Measurements from ENCODE around the gene FBXO2. TPM values are rescaled to one million over a fixed set of nuclear protein-coding genes. Genes with fewer than 3 reads are reported as not detected.

The FBXO2 gene
- total RNA-seq, 3 donors from 2014 or later (not counting 1 experiment from before 2014, with no cell fraction given), result 5.9 to 7.9 (median 6.7) TPM

DNA sequence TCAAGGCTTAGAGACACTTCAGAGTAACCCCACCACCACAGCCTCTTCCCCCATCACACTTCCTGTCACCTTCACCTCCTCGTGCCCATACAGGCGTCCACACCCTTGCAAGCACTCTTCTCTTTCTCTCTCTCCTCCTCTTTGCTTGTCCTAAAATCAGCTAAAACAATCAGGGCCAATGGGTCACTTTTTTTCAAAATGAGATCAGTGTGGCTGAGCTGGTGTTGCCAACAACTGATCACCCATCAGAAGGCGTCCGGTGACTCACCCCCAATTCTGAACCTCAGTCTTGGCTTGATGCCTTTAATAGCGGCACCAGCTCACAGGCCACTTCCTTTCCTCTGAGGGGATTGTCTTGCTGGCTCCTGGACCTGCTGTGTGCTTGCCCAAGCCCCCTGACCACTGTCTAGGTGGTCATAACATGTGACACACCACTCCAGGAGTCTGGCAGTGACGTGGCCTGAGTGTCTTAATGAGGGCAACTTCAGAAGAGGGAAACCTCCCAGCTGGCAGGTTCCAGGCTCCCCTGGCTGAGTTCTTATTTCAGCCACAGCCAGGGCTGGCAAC, 38.9 kb upstream of the FBXO2 start:
- intact Hi-C loops (cut with micrococcal nuclease), result loop anchor here (1.0 to 2.0 kb wide), 4 partner anchors 13 to 37 kb away; partner anchors contain the start of gene FBXO6
- Mint-ChIP-seq H3K4me1 (peaks cover 38 to 46% of the 10 kb centered on the region in 2 donors), H3K9me3 (no peaks in the 10 kb centered on the region), H3K4me3 (peak overlapping the region; percentile 87), H3K27ac (peak overlapping the region; percentile 79 to 85), H3K36me3 (no peaks in the 10 kb centered on the region), H3K27me3 (ENCODE audit: low read depth in 2 of 2) (peaks cover 0 to 22% of the 10 kb centered on the region in 2 donors)
- H3K9me3 ChIP-seq (ENCODE audit: control insufficient read depth, insufficient read depth, low read length), result no peaks in the 10 kb centered on the region
- WGBS (ENCODE audit: insufficient coverage), result 2% methylated on average over 6 of the region's 6 CpGs
- H3K36me3 ChIP-seq (ENCODE audit: control insufficient read depth, insufficient read depth, low read length), result no peaks in the 10 kb centered on the region
- peaks cover 41% of the 10 kb centered on the region for H3K4me1 ChIP-seq (ENCODE audit: control insufficient read depth, insufficient read depth, low read length)
- TF ChIP-seq, protein P1, sequence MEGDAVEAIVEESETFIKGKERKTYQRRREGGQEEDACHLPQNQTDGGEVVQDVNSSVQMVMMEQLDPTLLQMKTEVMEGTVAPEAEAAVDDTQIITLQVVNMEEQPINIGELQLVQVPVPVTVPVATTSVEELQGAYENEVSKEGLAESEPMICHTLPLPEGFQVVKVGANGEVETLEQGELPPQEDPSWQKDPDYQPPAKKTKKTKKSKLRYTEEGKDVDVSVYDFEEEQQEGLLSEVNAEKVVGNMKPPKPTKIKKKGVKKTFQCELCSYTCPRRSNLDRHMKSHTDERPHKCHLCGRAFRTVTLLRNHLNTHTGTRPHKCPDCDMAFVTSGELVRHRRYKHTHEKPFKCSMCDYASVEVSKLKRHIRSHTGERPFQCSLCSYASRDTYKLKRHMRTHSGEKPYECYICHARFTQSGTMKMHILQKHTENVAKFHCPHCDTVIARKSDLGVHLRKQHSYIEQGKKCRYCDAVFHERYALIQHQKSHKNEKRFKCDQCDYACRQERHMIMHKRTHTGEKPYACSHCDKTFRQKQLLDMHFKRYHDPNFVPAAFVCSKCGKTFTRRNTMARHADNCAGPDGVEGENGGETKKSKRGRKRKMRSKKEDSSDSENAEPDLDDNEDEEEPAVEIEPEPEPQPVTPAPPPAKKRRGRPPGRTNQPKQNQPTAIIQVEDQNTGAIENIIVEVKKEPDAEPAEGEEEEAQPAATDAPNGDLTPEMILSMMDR (IDR thresholded peaks at IDR 0.05), result no peak
- H3K27me3 ChIP-seq (ENCODE audit: control insufficient read depth, insufficient read depth, low read length), result peaks cover 16% of the 10 kb centered on the region
- H3K4me3 ChIP-seq (ENCODE audit: low read length), result no peak overlapping the region
- DNase-seq, result peak; percentile 61 to 64
- H3K27ac ChIP-seq (ENCODE audit: low read length), result peak overlapping the region; percentile 59
- ATAC-seq, result peak; percentile 77 to 80 (median 78)

DNA sequence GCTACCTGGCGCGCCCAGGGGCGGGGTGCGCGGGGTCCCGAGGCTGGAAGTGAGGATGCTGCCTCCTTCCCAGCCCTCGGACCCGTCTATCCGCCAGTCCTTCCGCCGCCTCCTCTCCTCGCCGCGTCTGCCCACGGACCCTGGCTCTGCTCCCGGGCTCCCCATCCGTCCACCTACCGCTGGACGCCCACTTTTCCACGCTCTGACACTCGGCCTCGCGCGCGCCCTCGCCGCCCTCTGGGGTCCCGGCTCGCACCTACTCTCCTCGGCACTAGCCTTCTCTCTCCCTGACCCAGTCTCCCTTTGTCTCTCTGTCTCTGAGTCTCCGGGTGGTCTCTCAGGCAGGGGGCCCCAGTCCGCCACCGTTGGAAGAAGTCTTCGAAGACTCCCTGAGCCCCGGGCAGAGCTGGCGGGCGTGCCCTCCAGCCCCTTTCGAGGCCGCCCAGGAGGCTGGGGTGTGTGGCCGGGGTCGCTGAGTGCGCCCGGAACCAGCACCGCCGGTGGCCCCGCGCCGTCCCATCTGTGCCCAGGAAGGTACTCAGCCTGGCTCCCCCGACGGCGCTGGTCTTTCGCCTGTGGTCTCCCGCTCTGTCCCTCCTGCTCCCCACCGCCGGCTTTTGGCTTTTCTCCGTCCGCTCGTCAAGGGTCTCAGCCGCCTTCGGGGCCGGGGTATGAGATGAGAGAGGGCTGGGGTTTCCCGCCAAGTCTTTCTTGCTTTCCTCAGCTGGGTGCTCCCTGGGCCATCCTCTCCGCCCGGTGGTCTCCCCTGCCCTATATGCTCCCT, 37.9 kb upstream of the FBXO2 start:
- intact Hi-C loops (cut with micrococcal nuclease), result loop anchor here (2.0 kb wide), 1 partner anchor 27 kb away; the partner anchor contains the start of gene FBXO6
- Histone ChIP-seq H3K9me3 (ENCODE audit: control insufficient read depth, insufficient read depth, low read length) (no peaks in the 10 kb centered on the region), H3K4me3 (ENCODE audit: low read length) (peak overlapping the region; percentile 14), H3K4me1 (ENCODE audit: control insufficient read depth, insufficient read depth, low read length) (peaks cover 41% of the 10 kb centered on the region), H3K27me3 (ENCODE audit: control insufficient read depth, insufficient read depth, low read length) (peaks cover 16% of the 10 kb centered on the region), H3K36me3 (ENCODE audit: control insufficient read depth, insufficient read depth, low read length) (no peaks in the 10 kb centered on the region), H3K27ac (ENCODE audit: low read length) (peak overlapping the region; percentile 40)
- Mint-ChIP-seq H3K9me3 (no peaks in the 10 kb centered on the region), H3K4me3 (peak overlapping the region; percentile 87), H3K4me1 (peaks cover 38 to 46% of the 10 kb centered on the region in 2 donors), H3K27me3 (ENCODE audit: low read depth in 2 of 2) (peaks cover 0 to 22% of the 10 kb centered on the region in 2 donors), H3K36me3 (no peaks in the 10 kb centered on the region), H3K27ac (peak overlapping the region; percentile 79 to 85)
- TF ChIP-seq, protein P1 (IDR thresholded peaks at IDR 0.05), result no peak
- WGBS (ENCODE audit: insufficient coverage), result 9% methylated on average over 63 of the region's 64 CpGs
- DNase-seq (peak in 1 of 2 donors; percentile 21), ATAC-seq (no peak)

DNA sequence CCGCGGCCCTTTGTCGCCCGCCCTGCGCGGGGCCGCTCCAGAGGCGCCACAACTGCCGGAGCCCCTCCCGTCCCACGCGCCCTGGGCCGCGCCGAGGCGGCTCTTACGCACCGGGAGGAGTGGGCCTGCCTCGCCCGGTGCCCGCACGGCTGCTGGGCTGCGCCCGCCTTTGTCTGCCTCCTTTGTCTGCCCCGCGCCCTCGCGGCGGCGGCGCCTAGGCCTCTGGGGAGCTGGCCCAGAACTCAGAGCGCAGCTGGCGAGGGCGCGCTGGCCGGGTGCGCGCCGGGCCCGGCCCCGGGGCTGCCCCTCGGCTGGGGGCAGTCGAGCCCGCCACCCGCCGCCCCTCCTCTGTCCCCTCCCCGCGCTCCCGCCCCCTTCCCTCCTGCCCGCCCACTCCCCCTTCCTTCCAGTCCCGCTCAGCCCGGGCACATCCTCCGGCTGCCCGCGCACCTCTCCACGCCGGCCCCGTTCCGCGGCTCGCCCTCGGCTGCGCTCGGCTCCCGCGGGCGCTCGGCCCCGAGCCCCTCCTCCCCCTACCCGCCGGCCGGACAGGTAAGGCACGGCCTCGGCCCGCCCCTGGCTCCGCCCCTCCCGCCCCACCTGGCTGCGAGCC, 37.2 kb upstream of the FBXO2 start, which contains the start of gene DRAXIN:
DRAXIN (plus strand) TSS at position 409 of the 613 bp plus-strand sequence. CDS start 14,549 bp downstream, outside the sequence.
- H3K36me3 Mint-ChIP-seq, result no peaks in the 10 kb centered on the region
- H3K9me3 Mint-ChIP-seq, result no peaks in the 10 kb centered on the region
- H3K4me1 ChIP-seq (ENCODE audit: control insufficient read depth, insufficient read depth, low read length), result peaks cover 41% of the 10 kb centered on the region
- H3K4me3 ChIP-seq (ENCODE audit: low read length), result peak within 1 kb of the TSS; percentile 16
- no peaks in the 10 kb centered on the region for H3K9me3 ChIP-seq (ENCODE audit: control insufficient read depth, insufficient read depth, low read length)
- peaks cover 38 to 46% of the 10 kb centered on the region in 2 donors for H3K4me1 Mint-ChIP-seq
- H3K4me3 Mint-ChIP-seq, result peak within 1 kb of the TSS; percentile 87
- TF ChIP-seq, protein P1 (IDR thresholded peaks at IDR 0.05), result no peak
- H3K27me3 ChIP-seq (ENCODE audit: control insufficient read depth, insufficient read depth, low read length), result peaks cover 16% of the 10 kb centered on the region
- peak; percentile 13 to 45 (median 31) for ATAC-seq
- H3K36me3 ChIP-seq (ENCODE audit: control insufficient read depth, insufficient read depth, low read length), result no peaks in the 10 kb centered on the region
- peak; percentile 22 to 33 for DNase-seq
- peak within 1 kb of the TSS; percentile 79 to 85 for H3K27ac Mint-ChIP-seq
- peaks cover 0 to 22% of the 10 kb centered on the region in 2 donors for H3K27me3 Mint-ChIP-seq (ENCODE audit: low read depth in 2 of 2)
- peak within 1 kb of the TSS; percentile 40 for H3K27ac ChIP-seq (ENCODE audit: low read length)
- intact Hi-C loops (cut with micrococcal nuclease), result no loop called here
- under 1% methylated on average over 74 of the region's 78 CpGs for WGBS (ENCODE audit: insufficient coverage)

Data from natural killer cell (primary cell).